HepG2 (cell line): Measurements from ENCODE around the gene DUSP22. TPM values are rescaled to one million over a fixed set of nuclear protein-coding genes. Genes with fewer than 3 reads are reported as not detected.

Experiments
- HNF1A ChIP-seq, 2 experiments: sonication (generic) in 1 of 2; formaldehyde crosslinking in 1 of 2; IDR thresholded peaks; 2 replicates each; pipeline versions ENCODE4 v1.4.0 to v1.6.1; 2016 to 2020; ENCODE audit warnings: borderline replicate concordance in 1 of 2, low read depth in 1 of 2, mild to moderate bottlenecking in 1 of 2, missing genetic modification reagents in 1 of 2
- JARID2 ChIP-seq: sonication (generic); formaldehyde crosslinking; IDR thresholded peaks from 2 replicates; pipeline ENCODE4 v1.8.1; 2023; ENCODE audit warnings: missing genetic modification reagents, inconsistent platforms; ENCODE audit not compliant: insufficient replicate concordance
- SAFB2 ChIP-seq: sonication (generic); formaldehyde crosslinking; IDR thresholded peaks from 2 replicates; pipeline ENCODE4 v1.5.1; 2020; ENCODE audit warnings: missing genetic modification reagents, low read depth, mild to moderate bottlenecking, borderline replicate concordance
- SMARCC2 ChIP-seq: fragments of 450-650 bp; IDR thresholded peaks from 2 replicates; pipeline ENCODE4 v1.6.1; 2017; ENCODE audit warnings: antibody characterized with exemption, mild to moderate bottlenecking
- TEAD3 ChIP-seq: optimal IDR thresholded peaks from 2 replicates; pipeline ENCODE3; 2016; ENCODE audit warnings: borderline replicate concordance
- THAP7 ChIP-seq: sonication (generic); formaldehyde crosslinking; IDR thresholded peaks from 2 replicates; pipeline ENCODE4 v1.8.1; 2023; ENCODE audit warnings: mild to moderate bottlenecking, missing genetic modification reagents
- UBTF ChIP-seq: sonication (generic); formaldehyde crosslinking; IDR thresholded peaks from 2 replicates; pipeline ENCODE4 v1.4.0; 2020; ENCODE audit warnings: mild to moderate bottlenecking, missing genetic modification reagents
- ZFP1 ChIP-seq: IDR thresholded peaks from 2 replicates; pipeline ENCODE4 v1.6.1; 2016
- ZFYVE20 ChIP-seq: sonication (generic); formaldehyde crosslinking; IDR thresholded peaks from 2 replicates; pipeline ENCODE4 v1.8.0; 2023; ENCODE audit warnings: low read depth, mild to moderate bottlenecking, moderate library complexity, missing genetic modification reagents, borderline replicate concordance
- ZNF460 ChIP-seq: sonication (generic); formaldehyde crosslinking; IDR thresholded peaks from 2 replicates; pipeline ENCODE4 v1.5.1; 2020; ENCODE audit warnings: missing genetic modification reagents, mild to moderate bottlenecking, borderline replicate concordance
- polyA plus RNA-seq, 8 experiments: library from polyadenylated mRNA; depleted of rRNA in 3 of 8; stranded (reverse) in 7 of 8; unstranded in 1 of 8; fragments of >200 nt; fragmentation: Illumina TruSeq in 4 of 8; extraction: Trizol in 4 of 8; gene quantifications; 2 replicates each; pipeline versions ENCODE4 v1.2.1 to v1.2.3, GENCODE V29; 2011 to 2016; ENCODE audit warnings: low read depth in 4 of 8, missing spikeins in 1 of 8, mixed read lengths in 1 of 8; ENCODE audit not compliant: insufficient read depth in 1 of 8
- total RNA-seq, 5 experiments: library from RNA; depleted of rRNA; stranded (reverse); fragments of >200 nt; fragmentation: Illumina TruSeq; extraction: Trizol; gene quantifications; 2 replicates each; pipeline ENCODE4 v1.2.3, GENCODE V29; 2016; ENCODE audit warnings: low read depth in 1 of 5
- TF ChIP-seq, protein P1 (sequence below): sonication (generic); formaldehyde crosslinking; IDR thresholded peaks from 2 replicates; pipeline ENCODE4 v1.4.0; 2020; ENCODE audit warnings: missing genetic modification reagents, mild to moderate bottlenecking, borderline replicate concordance
- TF ChIP-seq, protein P2 (sequence below): sonication (generic); formaldehyde crosslinking; IDR thresholded peaks from 2 replicates; pipeline ENCODE4 v1.5.0; 2020; ENCODE audit warnings: mild to moderate bottlenecking, missing genetic modification reagents, borderline replicate concordance
- TF ChIP-seq, protein P3 (sequence below): sonication (generic); formaldehyde crosslinking; IDR thresholded peaks from 2 replicates; pipeline ENCODE4 v1.4.0; 2020; ENCODE audit warnings: mild to moderate bottlenecking, missing genetic modification reagents

The DUSP22 gene
- total and polyA plus RNA-seq, 2 of the 13 experiments (the other 11 are each of a cell fraction or from before 2014, with no cell fraction given), result 20.2 to 32.8 TPM

DNA sequence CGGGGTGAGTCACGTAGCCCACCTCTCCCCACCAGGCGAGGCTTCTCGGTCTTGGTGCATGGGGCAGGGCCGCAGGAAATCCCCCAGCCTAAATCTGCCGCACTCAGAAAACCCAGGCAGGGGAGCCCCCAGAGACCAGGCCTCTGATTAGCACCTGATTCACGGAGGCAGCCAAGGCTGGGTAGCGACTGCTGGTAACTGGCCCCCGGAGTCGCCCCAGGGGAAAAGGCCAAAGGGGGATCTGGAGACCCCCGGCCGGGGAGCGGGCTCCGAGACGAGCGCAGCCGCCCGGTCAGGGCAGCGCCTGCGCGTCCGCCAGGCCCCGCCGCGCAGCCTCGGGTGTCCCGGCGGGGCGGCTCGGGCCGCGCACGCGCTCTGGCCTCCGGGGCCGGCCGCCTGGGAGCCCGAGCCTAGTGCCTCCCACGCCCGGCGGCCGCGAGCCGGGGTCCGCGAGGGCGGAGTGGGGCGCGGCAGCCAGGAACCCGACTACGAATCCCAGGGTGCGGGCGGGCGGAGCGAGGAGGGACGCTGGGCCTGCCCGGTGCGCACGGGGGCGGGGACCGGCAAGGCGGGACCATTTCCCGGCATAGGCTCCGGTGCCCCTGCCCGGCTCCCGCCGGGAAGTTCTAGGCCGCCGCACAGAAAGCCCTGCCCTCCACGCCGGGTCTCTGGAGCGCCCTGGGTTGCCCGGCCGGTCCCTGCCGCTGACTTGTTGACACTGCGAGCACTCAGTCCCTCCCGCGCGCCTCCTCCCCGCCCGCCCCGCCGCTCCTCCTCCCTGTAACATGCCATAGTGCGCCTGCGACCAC, at the start of gene DUSP22 (continued):
- TF ChIP-seq HNF1A (IDR thresholded peaks at IDR 0.05; ENCODE audit: low read depth) (no peak), HNF1A (CRISPR knock-in tag; IDR thresholded peaks at IDR 0.05; ENCODE audit: borderline replicate concordance) (no peak; the same call in 1 of the 2 replicates), SAFB2 (peak; percentile 34; the same call in 1 of the 2 replicates), TEAD3 (CRISPR knock-in tag) (no peak), ZFYVE20 (CRISPR knock-in tag) (no peak), SMARCC2 (no peak), JARID2 (CRISPR knock-in tag) (no peak), THAP7 (peak; percentile 64; the same call in 1 of the 2 replicates), ZFP1 (CRISPR knock-in tag) (no peak), ZNF460 (CRISPR knock-in tag) (no peak), UBTF (CRISPR knock-in tag) (peak; percentile 89)
- TF ChIP-seq, protein P1, sequence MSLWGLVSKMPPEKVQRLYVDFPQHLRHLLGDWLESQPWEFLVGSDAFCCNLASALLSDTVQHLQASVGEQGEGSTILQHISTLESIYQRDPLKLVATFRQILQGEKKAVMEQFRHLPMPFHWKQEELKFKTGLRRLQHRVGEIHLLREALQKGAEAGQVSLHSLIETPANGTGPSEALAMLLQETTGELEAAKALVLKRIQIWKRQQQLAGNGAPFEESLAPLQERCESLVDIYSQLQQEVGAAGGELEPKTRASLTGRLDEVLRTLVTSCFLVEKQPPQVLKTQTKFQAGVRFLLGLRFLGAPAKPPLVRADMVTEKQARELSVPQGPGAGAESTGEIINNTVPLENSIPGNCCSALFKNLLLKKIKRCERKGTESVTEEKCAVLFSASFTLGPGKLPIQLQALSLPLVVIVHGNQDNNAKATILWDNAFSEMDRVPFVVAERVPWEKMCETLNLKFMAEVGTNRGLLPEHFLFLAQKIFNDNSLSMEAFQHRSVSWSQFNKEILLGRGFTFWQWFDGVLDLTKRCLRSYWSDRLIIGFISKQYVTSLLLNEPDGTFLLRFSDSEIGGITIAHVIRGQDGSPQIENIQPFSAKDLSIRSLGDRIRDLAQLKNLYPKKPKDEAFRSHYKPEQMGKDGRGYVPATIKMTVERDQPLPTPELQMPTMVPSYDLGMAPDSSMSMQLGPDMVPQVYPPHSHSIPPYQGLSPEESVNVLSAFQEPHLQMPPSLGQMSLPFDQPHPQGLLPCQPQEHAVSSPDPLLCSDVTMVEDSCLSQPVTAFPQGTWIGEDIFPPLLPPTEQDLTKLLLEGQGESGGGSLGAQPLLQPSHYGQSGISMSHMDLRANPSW, result no peak; the same call in 1 of the 2 replicates
- TF ChIP-seq, protein P2, sequence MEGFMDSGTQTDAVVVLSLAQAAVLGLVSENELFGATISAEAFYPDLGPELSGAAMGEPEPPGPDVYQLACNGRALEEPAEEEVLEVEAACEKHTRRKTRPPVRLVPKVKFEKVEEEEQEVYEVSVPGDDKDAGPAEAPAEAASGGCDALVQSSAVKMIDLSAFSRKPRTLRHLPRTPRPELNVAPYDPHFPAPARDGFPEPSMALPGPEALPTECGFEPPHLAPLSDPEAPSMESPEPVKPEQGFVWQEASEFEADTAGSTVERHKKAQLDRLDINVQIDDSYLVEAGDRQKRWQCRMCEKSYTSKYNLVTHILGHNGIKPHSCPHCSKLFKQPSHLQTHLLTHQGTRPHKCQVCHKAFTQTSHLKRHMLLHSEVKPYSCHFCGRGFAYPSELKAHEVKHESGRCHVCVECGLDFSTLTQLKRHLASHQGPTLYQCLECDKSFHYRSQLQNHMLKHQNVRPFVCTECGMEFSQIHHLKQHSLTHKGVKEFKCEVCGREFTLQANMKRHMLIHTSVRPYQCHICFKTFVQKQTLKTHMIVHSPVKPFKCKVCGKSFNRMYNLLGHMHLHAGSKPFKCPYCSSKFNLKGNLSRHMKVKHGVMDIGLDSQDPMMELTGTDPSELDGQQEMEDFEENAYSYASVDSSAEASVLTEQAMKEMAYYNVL, result no peak
- TF ChIP-seq, protein P3, sequence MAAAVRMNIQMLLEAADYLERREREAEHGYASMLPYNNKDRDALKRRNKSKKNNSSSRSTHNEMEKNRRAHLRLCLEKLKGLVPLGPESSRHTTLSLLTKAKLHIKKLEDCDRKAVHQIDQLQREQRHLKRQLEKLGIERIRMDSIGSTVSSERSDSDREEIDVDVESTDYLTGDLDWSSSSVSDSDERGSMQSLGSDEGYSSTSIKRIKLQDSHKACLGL (CRISPR knock-in tag), result no peak
